ENCODE data around the gene DLG5.

GRCh38 chr10:77794256-77795142, 132.1 kb downstream of the DLG5 start:
- TF ChIP-seq CTCF (IDR thresholded peaks at IDR 0.05) (no peak), EZH2 (IDR thresholded peaks at IDR 0.05; ENCODE audit: borderline replicate concordance, insufficient read depth, low read depth, low read length, poor library complexity, severe bottlenecking) (no peak)
